GM12892 (cell line): Measurements from ENCODE around the gene CCDC71.

Source experiments
- POLR2A ChIP-seq: IDR thresholded peaks from 2 replicates; pipeline ENCODE4 v1.6.1; 2011; ENCODE audit warnings: low read depth, low read length, control low read depth
- POLR2AphosphoS5 ChIP-seq: IDR thresholded peaks from 2 replicates; pipeline ENCODE4 v1.6.1; 2011; ENCODE audit warnings: low read depth, low read length, control low read depth
- TAF1 ChIP-seq: IDR thresholded peaks from 2 replicates; pipeline ENCODE4 v1.6.1; 2011; ENCODE audit warnings: low read depth, mild to moderate bottlenecking, control low read depth, low read length, borderline replicate concordance

DNA sequence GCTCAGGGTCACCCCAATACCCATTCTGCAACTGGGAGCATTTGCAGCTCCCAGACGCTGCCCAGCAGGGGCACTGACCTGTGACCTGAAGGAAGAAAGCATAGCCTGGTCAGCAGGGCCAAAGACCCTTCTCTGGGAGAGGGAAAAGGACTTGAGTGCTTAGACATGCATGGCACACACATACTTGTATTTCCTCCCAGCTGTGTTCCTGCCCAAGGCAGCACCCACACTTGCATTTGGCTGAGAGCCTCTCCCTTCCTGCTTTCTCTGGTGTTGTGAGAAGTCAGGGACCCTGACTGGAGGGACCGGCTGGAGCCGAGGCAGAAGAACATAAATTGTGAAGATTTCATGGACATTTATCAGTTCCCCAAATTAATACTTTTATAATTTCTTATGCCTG lies 26.1 kb downstream of the CCDC71 start:
- TF ChIP-seq POLR2A = no peak
- TF ChIP-seq POLR2AphosphoS5 = no peak
- no peak for TF ChIP-seq TAF1
